ENCODE measurements around the gene GJD2.

Gene GJD2

DNA sequence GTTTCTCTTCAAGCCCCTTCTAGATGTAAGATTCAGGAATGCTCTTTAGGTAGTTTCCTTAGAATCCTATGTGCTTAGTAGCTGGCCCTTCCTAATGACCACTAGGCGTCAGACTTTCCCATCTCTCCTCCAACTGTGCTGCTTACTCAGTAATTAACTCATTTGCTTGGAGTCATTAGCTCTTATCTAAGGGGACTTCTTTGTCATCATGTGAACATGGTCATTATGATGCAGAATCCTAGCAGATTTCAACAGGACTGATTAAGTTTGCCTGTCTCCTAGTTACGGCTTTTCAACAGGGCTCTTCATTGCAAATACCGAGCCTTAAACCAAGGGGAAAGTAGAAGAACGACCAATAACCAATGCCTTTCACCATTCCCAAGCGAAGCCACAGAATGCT, 46.4 kb downstream of the GJD2 start:
- no peak overlapping the region for H3K4me3 Mint-ChIP-seq
- H3K36me3 Mint-ChIP-seq: no peaks in the 10 kb centered on the region
- ATAC-seq (ENCODE audit: low read depth): no peak
- H3K27ac Mint-ChIP-seq: no peak overlapping the region
- no peaks in the 10 kb centered on the region for H3K9me3 Mint-ChIP-seq
- H3K4me1 Mint-ChIP-seq: no peaks in the 10 kb centered on the region
- no peak for DNase-seq (ENCODE audit: low spot score in 2 of 2)
- peaks cover 8% of the 10 kb centered on the region for H3K27me3 Mint-ChIP-seq

DNA sequence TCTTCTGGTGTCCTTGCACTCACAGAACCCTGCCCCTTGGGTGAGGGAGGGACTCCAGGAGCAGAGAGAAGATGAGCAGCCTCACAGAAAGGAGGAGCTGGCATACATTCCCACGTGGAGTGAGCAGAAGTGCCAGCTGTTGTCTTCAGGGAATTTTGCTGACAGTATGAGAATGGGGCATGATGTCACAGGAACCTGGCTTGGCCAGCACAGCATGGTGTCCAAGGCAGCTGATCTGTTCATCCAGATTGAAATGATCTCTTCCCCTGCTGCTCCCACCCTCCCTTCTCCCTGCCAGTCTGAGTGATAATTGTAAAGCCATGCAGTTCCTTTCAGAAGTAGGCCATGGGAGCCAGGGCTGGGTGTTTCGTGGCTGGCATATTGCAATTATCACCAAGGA, 53.3 kb downstream of the GJD2 start:
- no peak for DNase-seq (ENCODE audit: low spot score in 2 of 2)
- Mint-ChIP-seq H3K9me3 (no peaks in the 10 kb centered on the region), H3K4me3 (no peak overlapping the region), H3K4me1 (no peaks in the 10 kb centered on the region), H3K36me3 (no peaks in the 10 kb centered on the region), H3K27ac (no peak overlapping the region), H3K27me3 (peaks cover 4% of the 10 kb centered on the region)
- no peak for ATAC-seq (ENCODE audit: low read depth)

All from memory B cell (primary cell).